ENCODE measurements around the gene CPSF4.
"Not testable (repeated sequence)": the region's sequence is repeated elsewhere in the genome, so short reads cannot be mapped to it uniquely, and the experiment has no call there.

The CPSF4 gene

DNA sequence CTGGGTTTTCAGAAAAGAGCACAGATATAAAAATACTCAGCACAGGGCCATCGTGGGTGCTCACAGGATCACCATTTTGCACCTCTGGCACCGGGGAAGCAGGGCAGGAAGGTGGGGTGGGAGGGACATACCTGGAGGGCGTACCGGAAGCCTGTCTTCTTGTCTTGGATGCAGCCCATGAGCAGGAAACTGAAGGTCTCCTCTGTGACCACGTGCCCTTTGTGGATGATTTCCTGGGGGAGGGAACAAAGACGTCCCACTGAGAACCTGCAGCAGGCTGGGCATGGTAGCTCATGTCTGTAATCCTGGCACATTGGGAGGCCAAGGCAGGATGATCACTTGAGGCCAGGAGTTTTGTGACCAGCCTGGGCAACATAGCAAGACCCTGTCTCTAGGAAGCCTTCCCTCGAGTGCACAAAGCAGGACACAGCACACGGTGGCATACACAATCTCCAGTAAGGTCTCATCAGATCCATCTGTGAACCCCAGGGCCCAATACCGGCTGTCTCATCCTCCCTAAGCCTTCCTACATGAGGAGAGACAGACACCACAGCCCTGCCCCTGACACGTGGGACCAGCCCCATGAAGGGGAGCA is 9.7 kb upstream of the CPSF4 start:
- H3K27ac ChIP-seq, result no peak overlapping the region
- peaks cover 62% of the 10 kb centered on the region for H3K36me3 ChIP-seq
- TF ChIP-seq, protein P1, sequence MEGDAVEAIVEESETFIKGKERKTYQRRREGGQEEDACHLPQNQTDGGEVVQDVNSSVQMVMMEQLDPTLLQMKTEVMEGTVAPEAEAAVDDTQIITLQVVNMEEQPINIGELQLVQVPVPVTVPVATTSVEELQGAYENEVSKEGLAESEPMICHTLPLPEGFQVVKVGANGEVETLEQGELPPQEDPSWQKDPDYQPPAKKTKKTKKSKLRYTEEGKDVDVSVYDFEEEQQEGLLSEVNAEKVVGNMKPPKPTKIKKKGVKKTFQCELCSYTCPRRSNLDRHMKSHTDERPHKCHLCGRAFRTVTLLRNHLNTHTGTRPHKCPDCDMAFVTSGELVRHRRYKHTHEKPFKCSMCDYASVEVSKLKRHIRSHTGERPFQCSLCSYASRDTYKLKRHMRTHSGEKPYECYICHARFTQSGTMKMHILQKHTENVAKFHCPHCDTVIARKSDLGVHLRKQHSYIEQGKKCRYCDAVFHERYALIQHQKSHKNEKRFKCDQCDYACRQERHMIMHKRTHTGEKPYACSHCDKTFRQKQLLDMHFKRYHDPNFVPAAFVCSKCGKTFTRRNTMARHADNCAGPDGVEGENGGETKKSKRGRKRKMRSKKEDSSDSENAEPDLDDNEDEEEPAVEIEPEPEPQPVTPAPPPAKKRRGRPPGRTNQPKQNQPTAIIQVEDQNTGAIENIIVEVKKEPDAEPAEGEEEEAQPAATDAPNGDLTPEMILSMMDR (IDR thresholded peaks at IDR 0.05; ENCODE audit: low read depth, low read length), result no peak
- H3K9me3 ChIP-seq (ENCODE audit: severe bottlenecking), result no peaks in the 10 kb centered on the region
- DNase-seq, result no peak
- H3K4me3 ChIP-seq (ENCODE audit: low read depth, low read length), result no peak overlapping the region
- no peaks in the 10 kb centered on the region for H3K27me3 ChIP-seq (ENCODE audit: insufficient read depth, low read depth, severe bottlenecking)

DNA sequence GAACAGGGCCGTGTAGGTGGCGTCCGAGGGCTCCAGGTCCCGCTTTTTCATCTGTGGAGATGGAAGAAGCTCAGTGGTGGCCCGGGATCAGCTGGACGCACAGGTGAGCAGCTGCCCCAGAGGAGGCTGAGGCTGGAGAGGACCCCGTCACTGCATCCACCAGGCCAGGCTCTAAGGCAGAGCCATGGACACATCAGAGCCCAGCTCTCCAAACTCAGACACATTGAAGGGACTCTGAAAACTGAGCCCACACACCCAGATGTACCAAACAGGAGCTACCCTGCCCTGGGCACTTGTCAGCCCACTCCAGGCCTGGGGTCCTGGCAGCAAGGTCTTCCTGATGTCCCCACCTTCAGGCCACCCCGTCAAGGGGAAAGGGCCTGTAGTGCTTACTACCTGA is 9.0 kb upstream of the CPSF4 start:
- Histone ChIP-seq H3K27me3 (ENCODE audit: insufficient read depth, low read depth, severe bottlenecking) (no peaks in the 10 kb centered on the region), H3K36me3 (peaks cover 58% of the 10 kb centered on the region), H3K9me3 (ENCODE audit: severe bottlenecking) (no peaks in the 10 kb centered on the region), H3K27ac (no peak overlapping the region), H3K4me3 (ENCODE audit: low read depth, low read length) (no peak overlapping the region)
- DNase-seq, result no peak
- TF ChIP-seq, protein P1 (IDR thresholded peaks at IDR 0.05; ENCODE audit: low read depth, low read length), result no peak

DNA sequence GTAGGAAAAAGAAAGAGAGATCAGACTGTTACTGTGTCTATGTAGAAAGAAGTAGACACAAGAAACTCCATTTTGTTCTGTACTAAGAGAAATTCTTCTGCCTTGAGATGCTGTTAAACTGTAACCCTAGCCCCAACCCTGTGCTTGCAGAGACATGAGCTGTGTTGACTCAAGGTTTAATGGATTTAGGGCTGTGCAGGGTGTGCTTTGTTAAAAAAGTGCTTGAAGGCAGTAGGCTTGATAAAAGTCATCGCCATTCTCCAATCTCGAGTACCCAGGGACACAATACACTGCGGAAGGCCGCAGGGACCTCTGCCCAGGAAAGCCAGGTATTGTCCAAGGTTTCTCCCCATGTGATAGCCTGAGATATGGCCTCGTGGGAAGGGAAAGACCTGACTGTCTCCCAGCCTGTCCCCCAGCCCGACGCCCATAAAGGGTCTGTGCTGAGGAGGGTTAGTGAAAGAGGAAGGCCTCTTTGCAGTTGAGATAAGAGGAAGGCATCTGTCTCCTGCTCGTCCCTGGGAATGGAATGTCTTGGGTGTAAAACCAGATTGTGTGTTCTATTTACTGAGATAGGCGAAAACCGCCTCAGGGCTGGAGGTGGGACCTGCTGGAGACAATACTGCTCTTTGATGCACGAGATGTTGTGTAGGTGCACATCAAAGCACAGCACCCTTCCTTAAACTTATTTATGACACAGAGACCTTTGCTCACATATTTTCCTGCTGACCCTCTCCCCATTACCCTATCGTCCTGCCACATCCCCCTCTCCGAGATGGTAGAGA is 6.8 kb upstream of the CPSF4 start:
- not testable (repeated sequence) for H3K4me3 ChIP-seq (ENCODE audit: low read depth, low read length); DNase-seq; H3K27ac ChIP-seq; H3K9me3 ChIP-seq (ENCODE audit: severe bottlenecking); H3K27me3 ChIP-seq (ENCODE audit: insufficient read depth, low read depth, severe bottlenecking)
- H3K36me3 ChIP-seq, result peaks cover 53% of the 10 kb centered on the region

DNA sequence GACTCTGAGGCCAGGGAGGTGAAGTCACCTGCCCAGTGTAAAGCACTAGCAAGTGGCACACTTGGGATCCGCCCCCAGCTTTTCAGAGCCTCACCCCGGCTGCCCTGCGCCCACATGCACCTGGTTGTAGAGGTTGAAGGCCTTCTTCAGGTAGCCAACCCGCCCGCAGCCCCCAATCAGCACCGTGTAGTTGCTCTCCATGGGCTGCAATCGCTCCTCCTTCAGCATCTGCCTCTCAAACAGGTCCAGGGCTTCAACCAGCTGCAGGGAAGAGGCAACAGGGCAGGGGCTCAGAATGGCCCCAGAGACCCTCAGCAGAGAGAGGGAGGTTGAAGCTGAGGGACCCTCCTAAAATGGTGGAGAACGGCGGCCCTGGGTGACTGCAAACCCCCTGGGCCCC is 5.6 kb upstream of the CPSF4 start:
- Histone ChIP-seq H3K36me3 (peaks cover 53% of the 10 kb centered on the region), H3K27ac (no peak overlapping the region), H3K9me3 (ENCODE audit: severe bottlenecking) (no peaks in the 10 kb centered on the region), H3K27me3 (ENCODE audit: insufficient read depth, low read depth, severe bottlenecking) (no peaks in the 10 kb centered on the region), H3K4me3 (ENCODE audit: low read depth, low read length) (no peak overlapping the region)
- TF ChIP-seq, protein P1 (IDR thresholded peaks at IDR 0.05; ENCODE audit: low read depth, low read length), result no peak
- no peak for DNase-seq

DNA sequence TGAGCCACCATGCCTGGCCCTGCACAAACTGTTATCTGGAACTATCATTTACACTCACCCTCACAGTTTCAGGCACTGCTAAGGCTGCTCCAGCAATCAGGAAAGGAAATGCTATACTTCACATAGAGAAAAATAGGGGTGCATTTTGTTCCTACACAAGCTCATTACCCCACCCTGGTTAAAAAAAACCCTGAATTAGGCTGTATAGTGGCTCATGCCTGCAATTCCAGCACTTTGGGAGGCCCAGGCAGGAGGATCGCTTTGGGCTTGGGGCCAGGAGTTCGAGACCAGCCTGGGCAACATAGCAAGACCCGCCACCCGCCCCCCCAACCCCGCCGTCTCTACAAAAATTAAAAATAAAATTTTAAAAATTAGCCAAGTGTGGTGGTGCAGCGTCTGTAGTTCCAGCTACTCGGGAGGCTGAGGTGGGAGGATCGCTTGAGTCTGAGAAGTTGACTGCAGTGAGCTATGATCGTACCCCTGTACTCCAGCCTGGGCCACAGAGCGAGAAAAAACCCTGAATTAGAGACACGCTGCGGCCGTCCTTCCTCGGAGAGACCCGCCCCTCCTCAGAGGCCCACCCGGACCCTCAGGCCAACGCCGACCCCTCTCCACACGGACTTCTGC is 684 bp upstream of the CPSF4 start:
- Histone ChIP-seq H3K27ac (peak overlapping the region; percentile 95), H3K4me3 (ENCODE audit: low read depth, low read length) (peak overlapping the region; percentile 85), H3K9me3 (ENCODE audit: severe bottlenecking) (no peaks in the 10 kb centered on the region), H3K36me3 (peaks cover 45% of the 10 kb centered on the region), H3K27me3 (ENCODE audit: insufficient read depth, low read depth, severe bottlenecking) (no peaks in the 10 kb centered on the region)
- no peak for DNase-seq
- TF ChIP-seq, protein P1 (IDR thresholded peaks at IDR 0.05; ENCODE audit: low read depth, low read length), result no peak

DNA sequence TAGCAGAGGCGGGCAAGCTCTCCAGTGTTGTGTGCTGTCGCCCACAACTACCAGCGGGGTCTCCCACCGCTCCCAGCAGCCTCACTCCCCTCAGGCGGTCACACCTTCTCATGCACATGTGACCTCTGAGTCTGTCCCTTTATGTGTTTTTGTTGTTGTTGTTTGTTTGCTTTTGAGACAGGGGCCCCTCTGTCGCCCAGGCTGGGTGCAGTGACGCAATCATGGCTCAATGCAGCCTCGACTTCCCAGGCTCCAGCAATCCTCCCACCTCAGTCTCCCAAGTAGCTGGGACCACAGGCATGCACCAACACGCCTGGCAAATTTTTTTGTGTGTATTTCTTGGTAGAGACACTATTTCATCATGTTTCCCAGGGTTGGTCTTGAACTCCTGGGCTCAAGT is 1.5 kb downstream of the CPSF4 start:
- H3K27me3 ChIP-seq (ENCODE audit: insufficient read depth, low read depth, severe bottlenecking), result no peaks in the 10 kb centered on the region
- TF ChIP-seq, protein P1 (IDR thresholded peaks at IDR 0.05; ENCODE audit: low read depth, low read length), result no peak
- no peaks in the 10 kb centered on the region for H3K9me3 ChIP-seq (ENCODE audit: severe bottlenecking)
- H3K36me3 ChIP-seq, result peaks cover 52% of the 10 kb centered on the region
- no peak overlapping the region for H3K4me3 ChIP-seq (ENCODE audit: low read depth, low read length)
- no peak overlapping the region for H3K27ac ChIP-seq
- DNase-seq, result no peak

Data from WERI-Rb-1 (cell line).